Endothelial cell of umbilical vein (primary cell): Measurements from ENCODE around the gene SCRN3. TPM values are rescaled to one million over a fixed set of nuclear protein-coding genes. Genes with fewer than 3 reads are reported as not detected.

Experiments used
- BruUV-seq: library from RNA; stranded (reverse); fragments of 400-500 nt; replicated peaks from 2 replicates; lab custom pipeline; 2021; lab: Mats Ljungman, UMichigan
- CTCF ChIA-PET: fragments of 300-600, 350-600 bp; sonication (Branson Sonifier 250); formaldehyde crosslinking; loops from one replicate; lab custom pipeline; 2021; ENCODE audit warnings: antibody characterized with exemption, inconsistent platforms; lab: Charles Lee
- POLR2A ChIA-PET: fragments of 300-600, 350-600 bp; sonication (Branson Sonifier 250); formaldehyde crosslinking; loops from one replicate; lab custom pipeline; 2021; ENCODE audit warnings: antibody characterized with exemption, inconsistent platforms; lab: Charles Lee
- DNase-seq: peaks from one replicate; pipeline ENCODE4 v3.0.0-alpha.2; 2011; ENCODE audit warnings: low read depth, low spot score
- FAIRE-seq: peaks from 2 replicates; lab custom pipeline; 2011; peaks lifted over from hg19 to GRCh38; lab: Jason Lieb, UNC
- H2AFZ ChIP-seq: 2 replicates; pipeline ENCODE4 v1.6.0; 2012; ENCODE audit warnings: low read depth, low read length, control low read depth, inconsistent platforms
- H3K27ac ChIP-seq: 2 replicates; pipeline ENCODE4 v1.5.1; 2011; ENCODE audit warnings: low read depth, mild to moderate bottlenecking, control low read depth, low read length, moderate library complexity; ENCODE audit not compliant: insufficient read depth
- H3K27me3 ChIP-seq, 2 experiments: 2 replicates each; pipeline versions ENCODE4 v1.6.0 to v1.6.1; 2011; ENCODE audit warnings: low read length in 2 of 2, mixed read lengths in 1 of 2; ENCODE audit not compliant: control insufficient read depth in 2 of 2, insufficient read depth in 2 of 2
- H3K36me3 ChIP-seq, 2 experiments: 2 replicates in 1 of 2; 3 replicates in 1 of 2; pipeline ENCODE4 v1.5.1; 2011; ENCODE audit warnings: low read length in 2 of 2, mild to moderate bottlenecking in 1 of 2, moderate library complexity in 1 of 2; ENCODE audit not compliant: control insufficient read depth in 2 of 2, insufficient read depth in 2 of 2; ENCODE audit errors: extremely low read depth in 1 of 2
- H3K4me1 ChIP-seq: 3 replicates; pipeline ENCODE4 v1.5.1; 2011; ENCODE audit warnings: mild to moderate bottlenecking, low read length; ENCODE audit not compliant: control insufficient read depth, insufficient read depth; ENCODE audit errors: extremely low read depth
- H3K4me2 ChIP-seq: 2 replicates; pipeline ENCODE4 v1.6.1; 2011; ENCODE audit warnings: low read length, control low read depth, mixed read lengths; ENCODE audit not compliant: insufficient read depth
- H3K4me3 ChIP-seq, 3 experiments: fragments of 200-600 bp in 1 of 3; sonication (generic), shearing (Covaris generic) in 1 of 3; replicated peaks in 1 of 3; 2 replicates each; pipeline ENCODE4 v1.5.1; 2011 to 2016; ENCODE audit warnings: control low read depth in 3 of 3, low read length in 3 of 3, mild to moderate bottlenecking in 2 of 3, inconsistent platforms in 1 of 3, low read depth in 1 of 3, moderate library complexity in 1 of 3; ENCODE audit not compliant: insufficient read depth in 1 of 3
- H3K79me2 ChIP-seq: 2 replicates; pipeline ENCODE4 v1.6.0; 2012; ENCODE audit warnings: low read length, inconsistent platforms; ENCODE audit not compliant: control insufficient read depth, insufficient read depth
- H3K9ac ChIP-seq: replicated peaks from 2 replicates; pipeline ENCODE3; 2011; ENCODE audit warnings: low read length, control low read depth; ENCODE audit not compliant: insufficient read depth; ENCODE audit errors: extremely low read depth
- H3K9me1 ChIP-seq: replicated peaks from 3 replicates; pipeline ENCODE4 v1.6.0; 2011; ENCODE audit warnings: mild to moderate bottlenecking, low read length; ENCODE audit not compliant: control insufficient read depth, insufficient read depth; ENCODE audit errors: extremely low read depth
- H3K9me3 ChIP-seq: replicated peaks from 2 replicates; pipeline ENCODE4 v1.5.1; 2012; ENCODE audit warnings: low read length, inconsistent platforms; ENCODE audit not compliant: control insufficient read depth, insufficient read depth
- H4K20me1 ChIP-seq: replicated peaks from 2 replicates; pipeline ENCODE3; 2011; ENCODE audit warnings: mild to moderate bottlenecking, low read length; ENCODE audit not compliant: control insufficient read depth, insufficient read depth; ENCODE audit errors: extremely low read depth
- FOS ChIP-seq: IDR thresholded peaks from 2 replicates; pipeline ENCODE4 v1.6.1; 2011; ENCODE audit warnings: mild to moderate bottlenecking, low read length, moderate library complexity, borderline replicate concordance; ENCODE audit not compliant: insufficient read depth
- GATA2 ChIP-seq: IDR thresholded peaks from 2 replicates; pipeline ENCODE4 v1.7.0; 2011; ENCODE audit warnings: low read depth, mild to moderate bottlenecking, moderate library complexity, mixed read lengths, low read length; ENCODE audit not compliant: insufficient read length, insufficient read depth
- MYC ChIP-seq: IDR thresholded peaks from one replicate; pipeline ENCODE4 v1.6.1; 2011; ENCODE audit warnings: mild to moderate bottlenecking, low read depth, low read length
- POLR2A ChIP-seq: IDR thresholded peaks from 2 replicates; pipeline ENCODE4 v1.6.1; 2012; ENCODE audit warnings: low read depth, mild to moderate bottlenecking, control low read depth, low read length
- POLR2AphosphoS5 ChIP-seq: IDR thresholded peaks from 2 replicates; pipeline ENCODE4 v1.6.1; 2012; ENCODE audit warnings: low read depth, mild to moderate bottlenecking, control low read depth, low read length, moderate library complexity; ENCODE audit not compliant: insufficient read depth
- dilution Hi-C: fragments of 300-500 bp; cut with MboI; formaldehyde crosslinking; loops from one replicate; pipeline ENCODE4 v1.15.0; 2019; ENCODE audit warnings: low sequenced_read_pairs; ENCODE audit not compliant: extremely low pct_ligation_motif_present
- intact Hi-C: fragments of 100-400 bp; cut with micrococcal nuclease; formaldehyde crosslinking; loops from one replicate; pipeline ENCODE4 v1.10.0; 2022
- polyA plus RNA-seq, 4 experiments: library from polyadenylated mRNA; depleted of rRNA in 3 of 4; stranded (reverse) in 3 of 4; unstranded in 1 of 4; fragments of >200 nt; gene quantifications; 2 replicates each; pipeline versions ENCODE4 v1.2.1 to v1.2.3, GENCODE V29; 2011 to 2012; ENCODE audit warnings: missing spikeins in 1 of 4
- total RNA-seq: library from RNA; stranded (reverse); gene quantifications from 2 replicates; pipeline ENCODE4 v1.2.3, GENCODE V29; 2021
- TF ChIP-seq, protein P1 (sequence below), 2 donors: IDR thresholded peaks; 1 replicate in 1 of 2; 2 replicates in 1 of 2; pipeline ENCODE4 v1.5.1; 2011; ENCODE audit warnings: low read length in 2 of 2, mild to moderate bottlenecking in 2 of 2, moderate library complexity in 2 of 2, control low read depth in 1 of 2, inconsistent platforms in 1 of 2, low read depth in 1 of 2; ENCODE audit not compliant: insufficient read depth in 1 of 2; ENCODE audit errors: extremely low read depth in 1 of 2

Gene SCRN3
- total and polyA plus RNA-seq, 2 donors (not counting 3 experiments of a cell fraction or from before 2014, with no cell fraction given), result 10.7 to 24.0 TPM

DNA sequence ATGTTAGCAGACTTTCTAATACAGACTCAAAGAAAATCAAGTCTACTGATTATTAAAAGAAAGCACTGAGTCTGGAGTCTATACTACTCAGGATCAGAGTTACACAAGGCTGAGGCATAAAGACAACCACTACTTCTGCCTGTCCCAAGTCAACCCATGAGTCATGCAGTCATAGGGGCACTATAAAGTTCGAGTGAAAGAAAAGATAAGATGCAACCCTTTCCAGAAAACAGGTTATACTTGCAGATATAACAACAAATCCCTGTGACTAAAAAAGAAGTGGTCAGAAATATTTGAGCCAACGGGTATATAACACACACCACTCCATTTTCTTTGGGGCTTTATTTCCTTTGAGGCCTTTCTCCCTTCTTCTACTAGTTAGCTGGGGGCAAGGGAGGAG, 18.6 kb upstream of the SCRN3 start:
- Histone ChIP-seq H3K36me3 (peaks cover 6 to 13% of the 10 kb centered on the region in 2 experiments), H3K4me2 (no peak overlapping the region), H3K4me1 (no peaks in the 10 kb centered on the region), H3K9me3 (no peaks in the 10 kb centered on the region), H4K20me1 (no peaks in the 10 kb centered on the region), H2AFZ (no peak overlapping the region), H3K9ac (no peak overlapping the region), H3K4me3 (no peak overlapping the region), H3K27me3 (no peaks in the 10 kb centered on the region), H3K9me1 (no peaks in the 10 kb centered on the region), H3K79me2 (no peaks in the 10 kb centered on the region), H3K27ac (no peak overlapping the region)
- no peak for TF ChIP-seq GATA2
- TF ChIP-seq, protein P1, sequence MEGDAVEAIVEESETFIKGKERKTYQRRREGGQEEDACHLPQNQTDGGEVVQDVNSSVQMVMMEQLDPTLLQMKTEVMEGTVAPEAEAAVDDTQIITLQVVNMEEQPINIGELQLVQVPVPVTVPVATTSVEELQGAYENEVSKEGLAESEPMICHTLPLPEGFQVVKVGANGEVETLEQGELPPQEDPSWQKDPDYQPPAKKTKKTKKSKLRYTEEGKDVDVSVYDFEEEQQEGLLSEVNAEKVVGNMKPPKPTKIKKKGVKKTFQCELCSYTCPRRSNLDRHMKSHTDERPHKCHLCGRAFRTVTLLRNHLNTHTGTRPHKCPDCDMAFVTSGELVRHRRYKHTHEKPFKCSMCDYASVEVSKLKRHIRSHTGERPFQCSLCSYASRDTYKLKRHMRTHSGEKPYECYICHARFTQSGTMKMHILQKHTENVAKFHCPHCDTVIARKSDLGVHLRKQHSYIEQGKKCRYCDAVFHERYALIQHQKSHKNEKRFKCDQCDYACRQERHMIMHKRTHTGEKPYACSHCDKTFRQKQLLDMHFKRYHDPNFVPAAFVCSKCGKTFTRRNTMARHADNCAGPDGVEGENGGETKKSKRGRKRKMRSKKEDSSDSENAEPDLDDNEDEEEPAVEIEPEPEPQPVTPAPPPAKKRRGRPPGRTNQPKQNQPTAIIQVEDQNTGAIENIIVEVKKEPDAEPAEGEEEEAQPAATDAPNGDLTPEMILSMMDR (IDR thresholded peaks at IDR 0.05; ENCODE audit: extremely low read depth in 1 of 2, insufficient read depth in 1 of 2, low read depth in 1 of 2, low read length in 2 of 2), result no peak
- no peak for TF ChIP-seq POLR2A
- TF ChIP-seq MYC, result no peak
- ChIA-PET POLR2A (no interaction called here), CTCF (no interaction called here)
- dilution Hi-C loops (no loop called here), intact Hi-C loops (no loop called here)
- FAIRE-seq (no peak), DNase-seq (no peak)
- BruUV-seq, result no TSS peak

- BruUV-seq, result no TSS peak
- Histone ChIP-seq H3K9me1 (no peaks in the 10 kb centered on the region), H2AFZ (no peak overlapping the region), H3K4me3 (no peak overlapping the region), H3K4me2 (no peak overlapping the region), H4K20me1 (no peaks in the 10 kb centered on the region), H3K36me3 (peaks cover under 1 to 6% of the 10 kb centered on the region in 2 experiments), H3K9me3 (no peaks in the 10 kb centered on the region), H3K27ac (no peak overlapping the region), H3K79me2 (no peaks in the 10 kb centered on the region), H3K27me3 (no peaks in the 10 kb centered on the region), H3K9ac (no peak overlapping the region), H3K4me1 (no peaks in the 10 kb centered on the region)
- dilution Hi-C loops, result no loop called here
- DNase-seq (no peak), FAIRE-seq (no peak)
- ChIA-PET POLR2A (no interaction called here), CTCF (interaction anchor here (0.6 kb wide), 1 partner anchor 15 kb away, joined by 3 read pairs; no protein-coding TSS in a partner anchor)
- no peak for TF ChIP-seq GATA2
- no peak for TF ChIP-seq POLR2AphosphoS5
- TF ChIP-seq FOS, result no peak
- intact Hi-C loops, result no loop called here
Observed at GRCh38 chr2:174383796-174384195, 11.7 kb upstream of the SCRN3 start.
